ENCODE data around the gene RFESD. TPM values are rescaled to one million over a fixed set of nuclear protein-coding genes. Genes with fewer than 3 reads are reported as not detected.

RFESD gene
- total RNA-seq, 1 donor = 4.7 TPM

GRCh38 chr5:95649274-95649673 is 2.7 kb downstream of the RFESD start:
- no peak overlapping the region for H3K4me3 ChIP-seq (ENCODE audit: low read depth, low read length)
- no peak for DNase-seq (ENCODE audit: low read depth)
- TF ChIP-seq, protein P1, sequence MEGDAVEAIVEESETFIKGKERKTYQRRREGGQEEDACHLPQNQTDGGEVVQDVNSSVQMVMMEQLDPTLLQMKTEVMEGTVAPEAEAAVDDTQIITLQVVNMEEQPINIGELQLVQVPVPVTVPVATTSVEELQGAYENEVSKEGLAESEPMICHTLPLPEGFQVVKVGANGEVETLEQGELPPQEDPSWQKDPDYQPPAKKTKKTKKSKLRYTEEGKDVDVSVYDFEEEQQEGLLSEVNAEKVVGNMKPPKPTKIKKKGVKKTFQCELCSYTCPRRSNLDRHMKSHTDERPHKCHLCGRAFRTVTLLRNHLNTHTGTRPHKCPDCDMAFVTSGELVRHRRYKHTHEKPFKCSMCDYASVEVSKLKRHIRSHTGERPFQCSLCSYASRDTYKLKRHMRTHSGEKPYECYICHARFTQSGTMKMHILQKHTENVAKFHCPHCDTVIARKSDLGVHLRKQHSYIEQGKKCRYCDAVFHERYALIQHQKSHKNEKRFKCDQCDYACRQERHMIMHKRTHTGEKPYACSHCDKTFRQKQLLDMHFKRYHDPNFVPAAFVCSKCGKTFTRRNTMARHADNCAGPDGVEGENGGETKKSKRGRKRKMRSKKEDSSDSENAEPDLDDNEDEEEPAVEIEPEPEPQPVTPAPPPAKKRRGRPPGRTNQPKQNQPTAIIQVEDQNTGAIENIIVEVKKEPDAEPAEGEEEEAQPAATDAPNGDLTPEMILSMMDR (IDR thresholded peaks at IDR 0.05; ENCODE audit: insufficient read depth, low read length) = no peak

DNA sequence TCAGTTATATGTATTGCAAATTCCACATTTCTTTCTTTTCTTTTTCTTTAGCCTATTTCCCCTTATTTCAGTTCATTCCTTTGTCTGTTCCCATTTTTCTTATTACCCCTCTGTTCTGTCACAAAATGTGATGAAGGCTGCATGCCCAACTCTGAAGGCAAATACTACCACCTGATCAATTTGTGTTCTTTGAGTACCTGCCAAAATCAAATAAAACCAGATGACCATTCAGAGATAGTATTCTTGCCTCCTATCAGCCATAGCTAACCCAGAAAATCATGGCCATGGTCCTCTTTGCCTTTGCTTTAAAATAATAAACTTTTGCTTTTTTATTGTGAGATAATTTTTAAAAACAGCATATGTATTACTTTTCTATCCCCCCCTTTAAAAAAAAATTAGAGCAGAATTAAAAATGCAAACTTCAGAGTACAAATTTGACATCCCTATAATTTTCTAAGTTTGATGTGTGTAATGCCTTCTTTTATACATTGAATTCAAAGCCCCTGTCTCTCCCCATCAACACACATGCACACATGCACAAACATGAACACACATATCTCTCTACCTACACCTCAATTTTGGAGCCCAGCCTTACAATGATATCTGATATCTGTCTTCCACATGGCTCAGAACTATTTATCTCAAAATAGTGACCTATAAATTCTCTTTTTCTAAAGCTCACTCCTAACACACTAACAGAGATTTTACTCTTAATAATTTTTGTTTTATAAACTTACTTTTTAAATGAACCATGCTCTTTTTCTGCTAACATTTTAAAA is 3.5 kb downstream of the RFESD start:
- no peak overlapping the region for H3K4me3 ChIP-seq (ENCODE audit: low read depth, low read length)
- TF ChIP-seq, protein P1 (IDR thresholded peaks at IDR 0.05; ENCODE audit: insufficient read depth, low read length) = no peak
- no peak for DNase-seq (ENCODE audit: low read depth)

- no peak for DNase-seq (ENCODE audit: low read depth)
- H3K4me3 ChIP-seq (ENCODE audit: low read depth, low read length) = no peak overlapping the region
- TF ChIP-seq, protein P1 (IDR thresholded peaks at IDR 0.05; ENCODE audit: insufficient read depth, low read length) = no peak
Measured at GRCh38 chr5:95652849-95653248, 6.3 kb downstream of the RFESD start.

DNA sequence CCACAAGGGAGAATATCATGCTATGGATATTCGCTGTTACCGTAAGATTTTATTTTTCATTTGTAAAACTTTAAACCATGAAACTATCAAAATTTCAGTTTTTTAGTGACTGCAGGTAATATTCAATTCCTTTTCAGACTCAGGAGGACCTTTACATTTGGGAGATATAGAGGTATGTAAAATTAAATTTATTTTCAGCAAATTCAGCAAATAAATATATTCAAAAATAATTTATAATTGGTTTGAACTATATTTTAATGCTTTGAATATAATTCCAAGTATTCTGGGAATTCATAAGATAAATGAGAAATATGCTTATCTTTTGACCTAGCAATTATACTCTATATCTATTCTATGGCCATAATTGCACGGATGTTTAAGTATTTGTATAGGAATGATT is 7.6 kb downstream of the RFESD start:
- TF ChIP-seq, protein P1 (IDR thresholded peaks at IDR 0.05; ENCODE audit: insufficient read depth, low read length) = no peak
- DNase-seq (ENCODE audit: low read depth) = no peak
- no peak overlapping the region for H3K4me3 ChIP-seq (ENCODE audit: low read depth, low read length)

DNA sequence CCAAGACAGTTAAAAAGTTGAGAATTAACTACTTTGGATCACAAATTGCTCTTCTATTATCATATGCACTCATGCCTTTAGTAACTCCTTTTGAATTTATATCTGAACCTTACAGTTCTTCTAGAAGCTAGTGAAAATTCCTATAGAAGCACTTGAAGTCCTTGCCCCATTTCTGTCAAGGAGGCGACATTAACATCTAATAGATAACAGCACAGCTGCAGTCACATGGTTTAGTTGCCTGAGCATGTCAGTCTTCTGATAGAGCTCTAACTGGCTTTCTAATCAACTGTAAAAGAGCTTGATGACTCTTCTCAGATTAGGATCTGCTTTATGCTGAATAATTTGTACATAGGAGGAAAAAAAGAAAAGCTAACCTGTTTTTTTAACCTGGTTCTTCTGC is 9.0 kb downstream of the RFESD start:
- H3K4me3 ChIP-seq (ENCODE audit: low read depth, low read length) = no peak overlapping the region
- TF ChIP-seq, protein P1 (IDR thresholded peaks at IDR 0.05; ENCODE audit: insufficient read depth, low read length) = no peak
- DNase-seq (ENCODE audit: low read depth) = no peak

GRCh38 chr5:95660060-95660459 is 13.5 kb downstream of the RFESD start:
- no peak overlapping the region for H3K4me3 ChIP-seq (ENCODE audit: low read depth, low read length)
- TF ChIP-seq, protein P1 (IDR thresholded peaks at IDR 0.05; ENCODE audit: insufficient read depth, low read length) = no peak
- no peak for DNase-seq (ENCODE audit: low read depth)

DNA sequence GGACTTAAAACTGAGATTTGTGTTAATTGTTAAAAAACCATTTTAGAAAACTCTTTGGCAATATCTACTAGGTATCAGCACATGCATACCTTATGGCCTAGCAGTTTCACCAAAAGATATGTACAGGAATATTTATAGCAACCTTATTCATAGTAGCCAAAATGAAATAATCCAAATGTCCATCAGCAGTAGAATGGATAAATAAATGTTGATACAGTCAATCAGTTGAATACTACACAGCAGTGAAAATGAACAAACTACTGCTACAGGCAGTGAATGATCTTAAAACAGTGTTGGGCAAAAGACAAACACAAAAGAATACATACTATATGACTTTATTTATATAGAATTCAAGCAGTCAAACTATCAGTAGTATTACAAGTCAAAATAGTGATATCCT is 16.4 kb downstream of the RFESD start:
- DNase-seq (ENCODE audit: low read depth) = no peak
- TF ChIP-seq, protein P1 (IDR thresholded peaks at IDR 0.05; ENCODE audit: insufficient read depth, low read length) = no peak
- no peak overlapping the region for H3K4me3 ChIP-seq (ENCODE audit: low read depth, low read length)
